HEK293 (cell line): Measurements from ENCODE around the gene TMEM130.

Experiments
- CTCF ChIA-PET: fragments of 350-600 bp; formaldehyde crosslinking; extraction: SDS; loops from one replicate; lab custom pipeline; 2021; ENCODE audit warnings: antibody characterized with exemption; lab: Yijun Ruan, JAX
- POLR2A ChIA-PET: fragments of 300-600 bp; formaldehyde crosslinking; extraction: SDS; loops from one replicate; lab custom pipeline; 2020; ENCODE audit warnings: antibody characterized with exemption, inconsistent platforms; lab: Yijun Ruan, JAX
- H3K27ac ChIP-seq: fragments of 200-500 bp; sonication (Bioruptor generic); 2 replicates; pipeline ENCODE4 v1.5.1; 2014; ENCODE audit warnings: low read depth, low read length, control low read depth, inconsistent platforms; ENCODE audit errors: extremely low read depth
- H3K36me3 ChIP-seq, 2 experiments: fragments of 200-500 bp in 1 of 2; sonication (Bioruptor generic) in 1 of 2; 1 replicate in 1 of 2; 2 replicates in 1 of 2; pipeline ENCODE4 v1.5.1; 2014 to 2017; ENCODE audit warnings: inconsistent platforms in 2 of 2, low read length in 2 of 2; ENCODE audit not compliant: control insufficient read depth in 2 of 2, insufficient read depth in 1 of 2
- H3K4me1 ChIP-seq: fragments of 200-500 bp; sonication (Bioruptor generic); 2 replicates; pipeline ENCODE4 v1.5.1; 2014; ENCODE audit warnings: mild to moderate bottlenecking, low read length, inconsistent platforms; ENCODE audit not compliant: control insufficient read depth, insufficient read depth
- H3K4me3 ChIP-seq: 2 replicates; pipeline ENCODE4 v1.5.1; 2011; ENCODE audit warnings: low read depth, mild to moderate bottlenecking, control low read depth, low read length, moderate library complexity
- H3K9me3 ChIP-seq: fragments of 200-500 bp; sonication (Bioruptor generic); 2 replicates; pipeline ENCODE4 v1.5.1; 2014; ENCODE audit warnings: low read depth, low read length, inconsistent platforms; ENCODE audit not compliant: control insufficient read depth, insufficient read depth
- CTCF ChIP-seq: fragments of 450-650 bp; formaldehyde crosslinking; IDR thresholded peaks from 2 replicates; pipeline ENCODE4 v1.5.1; 2016; ENCODE audit warnings: missing biosample characterization, missing genetic modification characterization
- SP3 ChIP-seq: fragments of 450-650 bp; formaldehyde crosslinking; IDR thresholded peaks from 2 replicates; pipeline ENCODE4 v1.5.1; 2016; ENCODE audit warnings: missing biosample characterization, missing genetic modification characterization
- ZBTB20 ChIP-seq: fragments of 450-650 bp; formaldehyde crosslinking; IDR thresholded peaks from 2 replicates; pipeline ENCODE4 v1.5.1; 2016; ENCODE audit warnings: missing biosample characterization, missing genetic modification characterization
- ZNF121 ChIP-seq: fragments of 450-650 bp; formaldehyde crosslinking; IDR thresholded peaks from 2 replicates; pipeline ENCODE4 v1.5.1; 2016; ENCODE audit warnings: missing biosample characterization, missing genetic modification characterization
- ZNF132 ChIP-seq: fragments of 450-650 bp; formaldehyde crosslinking; IDR thresholded peaks from 2 replicates; pipeline ENCODE4 v1.5.1; 2017; ENCODE audit warnings: missing biosample characterization, missing genetic modification characterization, borderline replicate concordance
- ZNF174 ChIP-seq: fragments of 450-650 bp; formaldehyde crosslinking; IDR thresholded peaks from 2 replicates; pipeline ENCODE4 v1.5.0; 2017; ENCODE audit warnings: missing biosample characterization, mild to moderate bottlenecking, missing genetic modification characterization
- ZNF2 ChIP-seq: fragments of 450-650 bp; formaldehyde crosslinking; IDR thresholded peaks from 2 replicates; pipeline ENCODE4 v1.5.1; 2016; ENCODE audit warnings: missing biosample characterization, missing genetic modification characterization
- ZNF24 ChIP-seq: fragments of 450-650 bp; formaldehyde crosslinking; IDR thresholded peaks from 2 replicates; pipeline ENCODE4 v1.5.1; 2016; ENCODE audit warnings: missing biosample characterization, missing genetic modification characterization
- ZNF473 ChIP-seq: fragments of 450-650 bp; formaldehyde crosslinking; IDR thresholded peaks from 2 replicates; pipeline ENCODE4 v1.5.1; 2017; ENCODE audit warnings: missing biosample characterization, missing genetic modification characterization
- ZNF514 ChIP-seq: fragments of 450-650 bp; formaldehyde crosslinking; IDR thresholded peaks from 2 replicates; pipeline ENCODE4 v1.5.1; 2016; ENCODE audit warnings: missing biosample characterization, missing genetic modification characterization
- ZNF76 ChIP-seq: fragments of 450-650 bp; formaldehyde crosslinking; IDR thresholded peaks from 2 replicates; pipeline ENCODE4; 2016; ENCODE audit warnings: low read depth, missing biosample characterization, missing genetic modification characterization, borderline replicate concordance
- ZNF776 ChIP-seq: fragments of 450-650 bp; formaldehyde crosslinking; IDR thresholded peaks from 2 replicates; pipeline ENCODE4 v1.5.0; 2017; ENCODE audit warnings: missing biosample characterization, missing genetic modification characterization, borderline replicate concordance
- TF ChIP-seq, protein P1 (sequence below): fragments of 450-650 bp; formaldehyde crosslinking; IDR thresholded peaks from 2 replicates; pipeline ENCODE4 v1.5.1; 2016; ENCODE audit warnings: missing biosample characterization, missing genetic modification characterization
- TF ChIP-seq, protein P2 (sequence below): fragments of 450-650 bp; formaldehyde crosslinking; IDR thresholded peaks from 2 replicates; pipeline ENCODE4 v1.5.0; 2017; ENCODE audit warnings: missing biosample characterization, missing genetic modification characterization, borderline replicate concordance
- TF ChIP-seq, protein P3 (sequence below): fragments of 450-650 bp; formaldehyde crosslinking; IDR thresholded peaks from 2 replicates; pipeline ENCODE4 v1.5.1; 2016; ENCODE audit warnings: missing biosample characterization, missing genetic modification characterization

TMEM130 gene

DNA sequence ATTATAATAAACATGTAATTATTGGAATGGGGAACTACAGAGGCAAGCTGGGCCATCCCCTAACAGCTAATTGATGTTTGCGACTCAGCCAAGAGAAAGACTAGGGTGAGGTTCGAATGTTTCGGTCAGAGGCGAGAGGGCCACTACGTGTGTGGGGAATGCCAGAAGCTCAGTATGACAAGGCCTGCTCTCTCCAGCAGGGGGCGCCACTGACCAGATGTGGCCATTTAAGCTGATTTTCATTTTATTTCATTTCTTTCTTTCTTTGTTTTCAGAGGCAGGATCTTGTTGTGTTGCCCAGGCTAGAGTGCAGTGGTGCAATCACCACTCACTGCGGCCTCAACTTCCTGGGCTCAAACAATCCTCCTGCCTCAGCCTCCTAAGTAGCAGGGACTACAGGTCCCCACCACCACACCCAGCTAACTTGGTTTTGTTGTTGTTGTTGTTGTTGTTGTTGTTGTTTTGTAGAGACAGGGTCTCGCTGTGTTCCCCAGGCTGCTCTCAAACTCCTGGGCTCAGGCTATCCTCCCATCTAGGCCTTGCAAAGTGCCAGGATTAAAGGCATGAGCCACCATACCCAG is 38.1 kb downstream of the TMEM130 start (continued):
- TF ChIP-seq CTCF (tag by site-specific recombination), result peak; percentile 57
- no peak for TF ChIP-seq ZNF76 (tag by site-specific recombination)
- TF ChIP-seq, protein P1, sequence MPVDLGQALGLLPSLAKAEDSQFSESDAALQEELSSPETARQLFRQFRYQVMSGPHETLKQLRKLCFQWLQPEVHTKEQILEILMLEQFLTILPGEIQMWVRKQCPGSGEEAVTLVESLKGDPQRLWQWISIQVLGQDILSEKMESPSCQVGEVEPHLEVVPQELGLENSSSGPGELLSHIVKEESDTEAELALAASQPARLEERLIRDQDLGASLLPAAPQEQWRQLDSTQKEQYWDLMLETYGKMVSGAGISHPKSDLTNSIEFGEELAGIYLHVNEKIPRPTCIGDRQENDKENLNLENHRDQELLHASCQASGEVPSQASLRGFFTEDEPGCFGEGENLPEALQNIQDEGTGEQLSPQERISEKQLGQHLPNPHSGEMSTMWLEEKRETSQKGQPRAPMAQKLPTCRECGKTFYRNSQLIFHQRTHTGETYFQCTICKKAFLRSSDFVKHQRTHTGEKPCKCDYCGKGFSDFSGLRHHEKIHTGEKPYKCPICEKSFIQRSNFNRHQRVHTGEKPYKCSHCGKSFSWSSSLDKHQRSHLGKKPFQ, result no peak
- no peak for TF ChIP-seq SP3 (tag by site-specific recombination)
- no peak for TF ChIP-seq ZNF132
- no peak for TF ChIP-seq ZNF514
- TF ChIP-seq ZNF174 (tag by site-specific recombination), result no peak
- TF ChIP-seq ZNF473, result no peak
- peak; percentile 30; the same call in 1 of the 2 replicates for TF ChIP-seq ZNF2
- TF ChIP-seq, protein P2, sequence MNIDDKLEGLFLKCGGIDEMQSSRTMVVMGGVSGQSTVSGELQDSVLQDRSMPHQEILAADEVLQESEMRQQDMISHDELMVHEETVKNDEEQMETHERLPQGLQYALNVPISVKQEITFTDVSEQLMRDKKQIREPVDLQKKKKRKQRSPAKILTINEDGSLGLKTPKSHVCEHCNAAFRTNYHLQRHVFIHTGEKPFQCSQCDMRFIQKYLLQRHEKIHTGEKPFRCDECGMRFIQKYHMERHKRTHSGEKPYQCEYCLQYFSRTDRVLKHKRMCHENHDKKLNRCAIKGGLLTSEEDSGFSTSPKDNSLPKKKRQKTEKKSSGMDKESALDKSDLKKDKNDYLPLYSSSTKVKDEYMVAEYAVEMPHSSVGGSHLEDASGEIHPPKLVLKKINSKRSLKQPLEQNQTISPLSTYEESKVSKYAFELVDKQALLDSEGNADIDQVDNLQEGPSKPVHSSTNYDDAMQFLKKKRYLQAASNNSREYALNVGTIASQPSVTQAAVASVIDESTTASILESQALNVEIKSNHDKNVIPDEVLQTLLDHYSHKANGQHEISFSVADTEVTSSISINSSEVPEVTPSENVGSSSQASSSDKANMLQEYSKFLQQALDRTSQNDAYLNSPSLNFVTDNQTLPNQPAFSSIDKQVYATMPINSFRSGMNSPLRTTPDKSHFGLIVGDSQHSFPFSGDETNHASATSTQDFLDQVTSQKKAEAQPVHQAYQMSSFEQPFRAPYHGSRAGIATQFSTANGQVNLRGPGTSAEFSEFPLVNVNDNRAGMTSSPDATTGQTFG (tag by site-specific recombination), result no peak
- no peak for TF ChIP-seq ZNF776 (tag by site-specific recombination)
- TF ChIP-seq, all 188 proteins: peak for 3

DNA sequence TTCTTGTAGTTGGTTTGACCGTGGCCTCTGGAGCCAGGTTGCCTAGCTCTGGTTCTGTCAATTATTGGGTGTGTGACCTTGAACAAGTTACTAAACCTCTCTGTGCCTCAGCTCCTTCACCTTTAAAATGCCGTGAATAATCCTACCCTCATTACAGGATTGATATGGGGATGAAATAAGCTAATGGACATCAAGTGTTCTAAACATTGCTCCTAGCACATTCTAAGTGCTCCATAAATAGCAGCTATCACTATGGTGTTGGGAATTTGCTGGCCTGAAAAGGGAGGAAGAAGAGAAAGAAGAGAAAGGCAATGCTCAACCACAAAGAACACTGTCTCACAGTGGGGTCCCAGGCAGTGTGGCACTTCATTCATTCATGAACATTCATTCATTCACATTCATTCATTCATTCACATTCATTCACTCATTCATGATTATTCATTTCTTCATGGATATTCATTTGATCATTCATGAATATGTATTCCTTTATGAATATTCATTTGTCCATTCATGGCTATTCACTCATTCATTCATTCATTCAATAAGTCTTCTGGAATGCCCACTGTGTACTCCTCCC is 38.8 kb downstream of the TMEM130 start:
- CTCF ChIA-PET, result interaction anchor here (0.6 to 4.9 kb wide), 26 partner anchors 8 to 558 kb away, joined by 3 to 57 read pairs (median 4); no protein-coding TSS in a partner anchor
- no peak overlapping the region for H3K27ac ChIP-seq
- H3K9me3 ChIP-seq, result no peaks in the 10 kb centered on the region
- TF ChIP-seq ZNF24, result peak; percentile 80; the same call in 1 of the 2 replicates
- TF ChIP-seq, protein P3, sequence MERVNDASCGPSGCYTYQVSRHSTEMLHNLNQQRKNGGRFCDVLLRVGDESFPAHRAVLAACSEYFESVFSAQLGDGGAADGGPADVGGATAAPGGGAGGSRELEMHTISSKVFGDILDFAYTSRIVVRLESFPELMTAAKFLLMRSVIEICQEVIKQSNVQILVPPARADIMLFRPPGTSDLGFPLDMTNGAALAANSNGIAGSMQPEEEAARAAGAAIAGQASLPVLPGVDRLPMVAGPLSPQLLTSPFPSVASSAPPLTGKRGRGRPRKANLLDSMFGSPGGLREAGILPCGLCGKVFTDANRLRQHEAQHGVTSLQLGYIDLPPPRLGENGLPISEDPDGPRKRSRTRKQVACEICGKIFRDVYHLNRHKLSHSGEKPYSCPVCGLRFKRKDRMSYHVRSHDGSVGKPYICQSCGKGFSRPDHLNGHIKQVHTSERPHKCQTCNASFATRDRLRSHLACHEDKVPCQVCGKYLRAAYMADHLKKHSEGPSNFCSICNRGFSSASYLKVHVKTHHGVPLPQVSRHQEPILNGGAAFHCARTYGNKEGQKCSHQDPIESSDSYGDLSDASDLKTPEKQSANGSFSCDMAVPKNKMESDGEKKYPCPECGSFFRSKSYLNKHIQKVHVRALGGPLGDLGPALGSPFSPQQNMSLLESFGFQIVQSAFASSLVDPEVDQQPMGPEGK (tag by site-specific recombination), result no peak
- POLR2A ChIA-PET, result no interaction called here
- no peaks in the 10 kb centered on the region for H3K4me1 ChIP-seq
- H3K36me3 ChIP-seq, result no peaks in the 10 kb centered on the region
- H3K4me3 ChIP-seq, result no peak overlapping the region

DNA sequence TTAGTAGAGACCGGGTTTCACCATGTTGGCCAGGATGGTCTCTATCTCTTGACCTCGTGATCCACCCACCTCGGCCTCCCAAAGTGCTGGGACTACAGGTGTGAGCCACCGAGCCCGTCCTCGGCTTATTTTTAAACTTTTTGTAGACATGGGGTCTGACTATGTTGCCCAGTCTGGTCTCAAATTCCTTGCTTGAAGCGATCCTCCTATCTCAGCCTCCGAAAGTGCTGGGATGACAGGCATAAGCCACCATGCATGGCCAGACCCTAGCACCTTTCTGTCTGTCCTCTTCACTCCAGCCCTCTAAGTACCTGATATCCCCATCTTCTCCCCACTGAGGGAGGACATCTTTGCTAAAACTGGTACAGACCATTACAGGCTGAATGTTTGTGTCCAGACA is 41.4 kb downstream of the TMEM130 start:
- CTCF ChIA-PET, result interaction anchor here (0.6 to 1.1 kb wide), 2 partner anchors 12 to 395 kb away, joined by 3 read pairs; no protein-coding TSS in a partner anchor
- POLR2A ChIA-PET, result no interaction called here
- no peaks in the 10 kb centered on the region for H3K4me1 ChIP-seq
- TF ChIP-seq ZBTB20 (no peak), ZNF121 (tag by site-specific recombination) (peak; percentile 81), ZNF132 (no peak), ZNF473 (no peak)
- TF ChIP-seq, all 188 proteins: peak for 1
- no peaks in the 10 kb centered on the region for H3K36me3 ChIP-seq
- H3K9me3 ChIP-seq, result no peaks in the 10 kb centered on the region
- H3K27ac ChIP-seq, result no peak overlapping the region
- no peak overlapping the region for H3K4me3 ChIP-seq
